Left colon (tissue), 2 donors: ENCODE results near the gene HACL1. TPM values are rescaled to one million over a fixed set of nuclear protein-coding genes. Genes with fewer than 3 reads are reported as not detected.

Source experiments
- ATAC-seq: fragments of 200-7000 bp; cut with Tn5 transposase; one replicate; pipeline ENCODE4 v1.9.1; 2020; ENCODE audit warnings: mild to moderate bottlenecking, moderate library complexity
- DNase-seq, 2 donors: peaks; one replicate each; pipeline ENCODE4 v3.0.0-alpha.2; 2020
- intact Hi-C, 2 donors: fragments of 100-400 bp; cut with DNase I in 1 of 2; cut with micrococcal nuclease in 1 of 2; formaldehyde crosslinking; loops; one replicate each; pipeline versions ENCODE4 v1.11.2 to v1.14.0; 2022; cut with DNase I, micrococcal nuclease
- long read RNA-seq: library from polyadenylated mRNA; unstranded; transcript quantifications from one replicate; pipeline ENCODE4 v2.0.0, GENCODE V29; 2021
- total RNA-seq, 2 donors: library from RNA; stranded (reverse); fragmentation: NEBNext Ultra II Directional; extraction: Animal tissue kit (Norgen Biotek cat#: 25700); gene quantifications; one replicate each; pipeline ENCODE4 v1.2.1, GENCODE V29; 2021
- donor health status: DM: no; HTN: no; CAD: no.
- donor health status: DM: yes; HTN: yes; CAD: no.

Gene HACL1
- total RNA-seq = 10 to 100 TPM; 12.8 to 16.5 TPM
- long read RNA-seq, transcript HACL1-201 (17 exons, 2,266 nt) = major isoform, 18 of 24 reads
- long read RNA-seq, partial matches to known transcripts = 2 of 24 reads
- long read RNA-seq, other reads (novel, unspliced or antisense) = 4 of 24 reads

DNA sequence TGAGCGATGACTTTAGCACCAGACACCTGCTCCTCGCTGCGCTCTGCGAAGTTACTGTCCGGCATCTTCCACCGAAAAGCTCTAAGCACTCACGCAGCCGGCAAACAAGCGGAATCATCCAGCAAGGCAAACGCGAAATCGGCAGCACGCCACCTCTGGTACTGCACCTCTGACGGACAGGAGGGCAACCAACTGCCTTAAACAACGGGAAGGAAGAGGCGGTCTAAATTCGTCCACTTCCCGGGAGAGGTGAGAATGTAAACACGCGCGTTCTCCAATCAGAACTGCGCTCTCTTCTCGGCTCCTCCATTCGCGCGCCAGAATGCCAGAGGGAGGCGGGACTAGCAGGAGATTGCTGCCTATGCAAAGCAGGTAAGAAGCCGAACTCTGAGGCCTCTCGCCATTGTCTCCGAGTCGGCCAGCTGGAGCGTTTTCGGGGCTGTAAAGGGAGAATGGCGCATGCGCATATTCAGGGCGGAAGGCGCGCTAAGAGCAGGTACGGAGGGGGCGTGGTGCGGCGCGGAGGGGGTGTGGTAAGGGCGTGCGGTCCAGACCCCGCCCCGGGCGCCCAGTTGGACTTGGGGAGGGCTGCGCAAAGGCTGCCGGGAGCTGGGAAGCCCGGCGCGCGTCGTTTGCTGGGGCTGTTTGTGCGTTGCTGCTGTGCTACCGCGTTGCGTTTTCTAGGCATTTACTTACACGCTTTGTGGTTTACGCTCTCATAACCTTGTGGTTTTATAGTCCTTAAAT lies at the start of gene HACL1, which contains the start of gene BTD:
HACL1 (minus strand) TSS at position 171 of the 747 bp plus-strand sequence; CDS start at position 65, 106 bp downstream.
BTD (plus strand) TSS at position 347 of the 747 bp plus-strand sequence. CDS start 33,695 bp downstream, outside the sequence.
- intact Hi-C loops = no loop called here
- DNase-seq (peak; percentile 98 to 99), ATAC-seq (peak; percentile 90)

DNA sequence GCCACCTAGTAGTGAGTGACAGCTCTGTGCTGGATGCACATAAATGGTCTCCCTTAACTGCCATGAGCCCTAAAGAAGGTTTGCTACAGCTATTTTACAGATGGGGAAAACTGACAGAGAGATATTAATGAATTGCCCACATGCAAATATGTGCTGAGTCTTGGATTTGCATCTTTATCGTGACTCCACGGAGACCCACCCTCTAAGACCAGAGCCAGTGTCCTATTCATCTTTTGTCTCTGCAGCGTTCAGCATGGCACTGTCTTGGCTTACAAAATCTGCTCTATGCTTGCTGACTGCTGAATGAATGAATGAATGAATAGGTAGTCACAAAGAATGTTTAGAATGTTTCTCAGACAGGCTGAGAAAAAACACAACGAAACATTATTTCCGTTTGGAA lies 48.5 kb upstream of the HACL1 start:
- ATAC-seq (no peak), DNase-seq (no peak)
- intact Hi-C loops = no loop called here

GRCh38 chr3:15649341-15649740 lies 48.0 kb upstream of the HACL1 start:
- intact Hi-C loops = no loop called here
- no peak for DNase-seq
- no peak for ATAC-seq

DNA sequence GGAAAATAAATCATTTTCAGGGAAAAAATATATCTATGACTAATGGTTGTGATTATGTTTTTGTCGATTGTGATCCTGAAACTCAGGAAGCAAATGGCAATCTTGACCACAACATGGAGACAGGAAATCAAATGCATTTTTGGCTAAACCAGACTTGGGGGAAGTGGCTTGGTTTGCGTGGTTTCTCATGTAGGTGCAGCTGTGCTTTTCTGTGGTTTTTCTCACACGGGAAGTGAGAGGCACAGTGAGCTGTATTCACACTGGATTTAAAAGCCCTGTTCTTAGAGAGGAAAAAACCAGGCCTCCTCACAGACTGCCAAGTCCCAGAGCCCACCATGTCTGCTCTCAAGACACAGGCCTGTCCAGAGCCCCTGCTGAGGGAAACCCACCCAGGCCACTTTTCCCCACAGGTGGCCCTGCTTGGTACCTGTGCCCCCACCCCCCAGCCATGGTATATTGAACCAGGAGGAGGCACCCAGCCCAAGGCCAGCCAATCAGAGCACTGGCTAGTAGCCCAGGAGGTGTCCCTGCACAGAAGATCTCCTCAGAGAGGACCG lies 46.3 kb upstream of the HACL1 start:
- no peak for DNase-seq
- no peak for ATAC-seq
- intact Hi-C loops = no loop called here

- ATAC-seq = no peak
- intact Hi-C loops = no loop called here
- no peak for DNase-seq
These were observed 45.6 kb upstream of the HACL1 start for GRCh38 chr3:15646851-15647511.

- intact Hi-C loops = no loop called here
- no peak for DNase-seq
- ATAC-seq = no peak
These were observed 44.6 kb upstream of the HACL1 start for GRCh38 chr3:15645740-15646501.

DNA sequence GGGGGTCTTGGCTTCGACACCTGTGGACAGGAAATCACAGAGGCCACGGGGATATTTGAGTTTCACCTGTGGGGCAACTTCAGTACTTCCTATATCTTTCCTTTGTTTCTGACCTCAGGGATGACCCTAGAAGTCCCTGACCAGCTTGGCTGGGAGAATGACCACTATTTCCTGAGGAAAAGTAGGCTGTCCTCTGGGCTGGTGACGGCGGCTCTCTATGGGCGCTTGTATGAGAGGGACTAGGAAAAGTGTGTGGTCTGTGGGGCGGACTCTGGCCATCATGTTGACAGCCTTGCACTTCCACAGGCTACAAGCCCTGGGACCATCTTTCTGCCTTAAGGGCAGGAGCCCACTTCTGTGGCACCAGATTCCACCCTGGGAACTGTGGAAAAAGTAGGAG lies 43.9 kb upstream of the HACL1 start:
- intact Hi-C loops = no loop called here
- no peak for ATAC-seq
- DNase-seq = no peak

- no peak for ATAC-seq
- DNase-seq = no peak
- intact Hi-C loops = no loop called here
These were observed 37.5 kb upstream of the HACL1 start for GRCh38 chr3:15638891-15639262.

GRCh38 chr3:15638193-15638890 lies 37.0 kb upstream of the HACL1 start:
- intact Hi-C loops = no loop called here
- ATAC-seq = no peak

DNA sequence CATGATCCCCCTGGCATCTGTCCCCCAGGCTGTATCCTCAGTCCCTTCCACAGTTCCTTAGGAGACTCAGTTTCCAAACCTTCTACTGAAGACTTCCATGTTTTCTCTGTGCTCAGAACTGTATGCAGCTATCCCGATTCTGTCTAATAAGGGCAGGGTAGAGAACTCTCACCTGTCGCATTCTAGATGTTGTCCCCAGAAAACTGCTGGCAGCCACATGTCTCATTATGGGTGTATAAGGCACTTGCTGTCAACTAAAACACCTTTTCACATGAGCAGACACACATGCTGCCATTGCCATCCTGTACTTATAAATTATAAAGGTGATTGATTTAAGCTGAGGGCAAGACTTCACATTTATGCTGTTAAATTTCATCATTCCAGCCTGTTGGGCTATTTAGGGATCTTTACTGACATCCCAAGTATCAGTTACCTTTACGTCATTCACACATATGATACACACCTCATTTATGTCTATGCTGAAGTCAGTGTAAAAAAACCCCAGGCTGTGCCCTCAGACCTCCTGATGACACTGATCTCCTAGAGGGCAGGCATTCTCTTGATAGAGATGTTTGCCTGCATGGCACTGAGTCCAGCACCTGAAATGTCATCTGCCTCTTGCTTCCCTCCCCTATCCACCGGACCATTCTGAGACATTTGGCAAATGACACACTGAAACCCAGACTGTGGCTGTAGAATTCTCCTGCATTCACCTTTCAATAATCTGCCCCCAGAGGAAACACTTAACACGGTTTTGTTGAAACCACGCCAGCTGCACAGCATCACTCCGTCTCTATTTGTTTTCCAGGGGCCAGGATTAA lies 36.0 kb upstream of the HACL1 start:
- no peak for ATAC-seq
- intact Hi-C loops = no loop called here
- DNase-seq = no peak

More at GRCh38 chr3:15638193-15638890, 37.0 kb upstream of the HACL1 start:
- peak in 1 of 2 donors; percentile 62 for DNase-seq

DNA sequence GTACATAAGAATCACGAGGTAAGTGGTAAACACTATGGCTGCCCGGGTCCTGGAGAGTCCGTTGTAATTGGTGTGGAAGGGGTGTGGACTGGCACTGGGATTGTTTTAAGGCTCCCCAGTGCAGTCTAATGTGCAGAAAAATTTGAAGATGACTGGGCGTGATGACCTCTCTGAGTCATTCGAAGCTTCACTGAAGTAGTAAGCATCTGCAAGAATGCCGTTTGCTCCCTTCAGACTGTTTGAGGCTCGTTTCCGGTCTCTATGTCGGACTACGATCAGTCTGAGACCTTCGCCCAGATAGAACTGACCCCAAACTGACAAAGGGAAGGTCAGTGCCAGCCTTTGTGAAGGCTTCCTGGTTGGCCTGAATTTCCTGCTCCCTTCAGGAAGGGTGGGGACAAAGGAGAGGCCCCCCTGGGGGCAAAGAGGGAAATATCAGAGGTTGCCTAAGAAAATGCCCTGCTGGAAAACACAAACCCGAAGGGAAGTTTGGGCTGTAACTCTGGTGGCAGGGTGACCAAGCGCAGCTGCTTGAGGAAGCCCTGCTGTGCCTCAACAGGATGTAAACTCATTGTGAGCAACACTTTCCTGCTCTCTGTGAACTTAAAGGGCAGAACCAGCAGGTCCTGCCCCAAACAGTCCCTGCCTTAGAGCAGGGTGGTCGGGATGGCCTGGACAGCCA lies 34.8 kb upstream of the HACL1 start:
- DNase-seq (no peak), ATAC-seq (peak; percentile 15)
- intact Hi-C loops = no loop called here

- DNase-seq (peak in 1 of 2 donors; percentile 64), ATAC-seq (peak; percentile 28)
- intact Hi-C loops = no loop called here
These were observed 33.8 kb upstream of the HACL1 start for GRCh38 chr3:15635121-15635661.

DNA sequence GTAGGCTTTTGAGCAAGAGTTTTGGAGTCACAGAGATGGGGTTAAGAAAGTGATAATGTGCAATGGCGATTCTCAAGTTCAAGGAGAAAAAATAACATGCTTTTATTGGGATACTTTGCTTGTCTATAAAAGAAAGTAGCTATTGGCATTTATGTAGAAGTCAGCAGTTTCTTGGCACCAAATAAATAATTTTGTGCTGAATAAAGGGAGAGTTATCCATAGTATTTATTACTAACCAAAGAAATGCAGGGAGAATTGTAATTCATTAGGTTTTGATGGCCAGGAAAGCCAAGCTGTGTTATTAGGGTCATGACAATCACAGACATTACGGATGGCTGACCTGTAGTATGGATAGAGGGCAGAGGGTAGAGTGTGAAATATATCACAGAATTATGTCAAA lies 33.3 kb upstream of the HACL1 start:
- ATAC-seq (no peak), DNase-seq (no peak)
- intact Hi-C loops = no loop called here

- ATAC-seq = no peak
- intact Hi-C loops = no loop called here
- DNase-seq = no peak
These were observed 32.6 kb upstream of the HACL1 start for GRCh38 chr3:15633766-15634598.

DNA sequence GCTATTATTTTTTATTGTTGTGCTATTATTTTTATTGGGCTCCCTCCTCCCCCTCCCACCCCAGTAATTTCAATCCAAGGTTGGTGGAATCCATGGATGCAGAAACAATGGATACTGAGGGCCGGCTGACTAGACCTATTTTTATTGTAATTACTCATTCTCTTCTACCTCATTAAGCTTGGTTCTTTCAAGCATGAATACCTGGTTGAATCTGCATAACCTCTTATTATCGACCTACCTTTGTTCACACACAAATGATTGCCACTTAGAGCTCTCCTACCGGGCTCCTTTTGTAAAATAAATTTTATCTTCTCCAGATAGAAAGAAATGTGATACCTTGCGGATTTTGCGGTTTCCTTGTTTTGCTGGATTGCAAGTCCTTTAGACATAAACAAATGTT lies 31.8 kb upstream of the HACL1 start:
- no peak for DNase-seq
- intact Hi-C loops = no loop called here
- no peak for ATAC-seq

GRCh38 chr3:15632212-15632580 lies 30.8 kb upstream of the HACL1 start:
- no peak for ATAC-seq
- no peak for DNase-seq
- intact Hi-C loops = no loop called here
